Tibial artery (tissue), 4 donors: ENCODE results near the gene CELSR3.

Source experiments
- DNase-seq, 2 donors: peaks; one replicate each; pipeline ENCODE4 v3.0.0-alpha.2; 2019
- H3K27ac ChIP-seq, 2 donors: fragments of 200-600 bp; sonication (generic) in 1 of 2; 1 replicate in 1 of 2; 2 replicates in 1 of 2; pipeline ENCODE4 v1.5.1; 2018 to 2019; ENCODE audit warnings: mild to moderate bottlenecking in 1 of 2
- H3K27me3 ChIP-seq, 2 donors: fragments of 200-600 bp; sonication (generic) in 1 of 2; one replicate each; pipeline versions ENCODE4 v1.5.1 to v1.6.0; 2016 to 2019
- H3K36me3 ChIP-seq, 3 donors: fragments of 200-600 bp; sonication (generic) in 2 of 3; one replicate each; pipeline ENCODE4 v1.5.1; 2016 to 2019; ENCODE audit warnings: mild to moderate bottlenecking in 2 of 3
- H3K4me1 ChIP-seq, 4 donors: fragments of 200-600 bp; sonication (generic) in 2 of 4; 1 replicate in 3 of 4; 2 replicates in 1 of 4; pipeline ENCODE4 v1.5.1; 2016 to 2019
- H3K4me3 ChIP-seq, 2 donors: fragments of 200-600 bp; sonication (generic) in 1 of 2; 1 replicate in 1 of 2; 2 replicates in 1 of 2; pipeline ENCODE4 v1.5.1; 2018 to 2019; ENCODE audit warnings: mild to moderate bottlenecking in 2 of 2
- H3K9me3 ChIP-seq, 3 donors: fragments of 200-600 bp; sonication (generic) in 1 of 3; one replicate each; pipeline ENCODE4 v1.5.1; 2016 to 2019
- CTCF ChIP-seq, 2 experiments: fragments of 200-600 bp in 1 of 2; fragments of 450-650 bp in 1 of 2; IDR thresholded peaks; one replicate each; pipeline ENCODE4 v1.5.1; 2017 to 2019; ENCODE audit warnings: antibody characterized with exemption in 2 of 2, mild to moderate bottlenecking in 1 of 2, moderate library complexity in 1 of 2
- intact Hi-C: fragments of 100-400 bp; cut with DNase I; formaldehyde crosslinking; loops from one replicate; pipeline ENCODE4 v1.15.0; 2023; ENCODE audit warnings: low total_unique reads

Gene CELSR3

DNA sequence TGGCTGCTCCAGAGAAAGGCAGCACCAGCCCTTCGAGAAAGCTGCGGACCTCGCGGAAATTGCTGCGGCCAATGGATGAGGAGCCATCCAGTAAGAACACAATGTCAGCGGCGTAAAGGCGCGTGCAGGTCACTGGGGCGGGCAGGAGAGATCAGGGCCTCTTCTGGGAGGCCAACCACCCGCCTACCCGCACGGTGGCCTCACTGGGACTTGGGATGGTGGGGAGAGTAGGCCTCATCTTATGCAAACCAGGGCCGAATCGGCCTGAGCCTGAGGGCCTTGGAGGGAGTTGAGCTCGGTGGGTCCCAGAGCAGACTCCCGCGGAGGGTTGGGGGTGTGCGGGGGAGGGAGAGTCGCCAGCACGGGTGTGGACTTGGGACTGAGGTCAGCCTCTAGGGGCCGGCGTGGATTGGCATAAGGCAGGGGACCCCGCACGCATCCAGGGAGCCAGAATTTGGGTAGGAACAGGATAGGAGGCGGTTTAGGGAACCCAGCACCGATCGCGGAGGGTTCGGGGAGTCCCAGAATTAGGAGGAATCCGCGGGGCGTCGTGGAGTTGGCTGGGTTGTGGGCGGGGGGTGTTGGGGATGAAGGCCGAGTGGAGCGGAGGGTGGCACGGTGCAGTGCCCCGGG is 68.2 kb downstream of the CELSR3 start:
- no peak for DNase-seq
- Histone ChIP-seq H3K27me3 (peaks cover 0 to 6% of the 10 kb centered on the region in 2 donors), H3K4me1 (peaks cover 5 to 55% (median 49%) of the 10 kb centered on the region in 4 donors), H3K4me3 (peak overlapping the region; percentile 43 to 55), H3K36me3 (peaks cover 6 to 20% (median 11%) of the 10 kb centered on the region in 3 donors), H3K27ac (peak overlapping the region in 1 of 2 donors; percentile 90), H3K9me3 (no peaks in the 10 kb centered on the region)
- intact Hi-C loops = loop anchor here (5.0 kb wide), 1 partner anchor 37 kb away; the partner anchor contains the start of gene PFKFB4
- TF ChIP-seq CTCF (IDR thresholded peaks at IDR 0.05) = no peak

GRCh38 chr3:48593337-48593736 is 69.3 kb downstream of the CELSR3 start:
- Histone ChIP-seq H3K27ac (no peak overlapping the region), H3K4me1 (peaks cover 0 to 43% (median 37%) of the 10 kb centered on the region in 4 donors), H3K9me3 (no peaks in the 10 kb centered on the region), H3K27me3 (peaks cover 0 to 6% of the 10 kb centered on the region in 2 donors), H3K36me3 (peaks cover 0 to 22% (median 0%) of the 10 kb centered on the region in 3 donors), H3K4me3 (no peak overlapping the region)
- DNase-seq = no peak
- no peak for TF ChIP-seq CTCF (IDR thresholded peaks at IDR 0.05)
- intact Hi-C loops = loop anchor here (5.0 kb wide), 1 partner anchor 36 kb away; the partner anchor contains the start of gene PFKFB4

- Histone ChIP-seq H3K4me3 (no peak overlapping the region), H3K4me1 (peaks cover 0 to 35% (median 30%) of the 10 kb centered on the region in 4 donors), H3K9me3 (no peaks in the 10 kb centered on the region), H3K27ac (no peak overlapping the region), H3K36me3 (peaks cover 0 to 22% (median 0%) of the 10 kb centered on the region in 3 donors), H3K27me3 (peaks cover 0 to 6% of the 10 kb centered on the region in 2 donors)
- no peak for DNase-seq
- intact Hi-C loops = loop anchor here (5.0 kb wide), 1 partner anchor 35 kb away; the partner anchor contains the start of gene PFKFB4
- TF ChIP-seq CTCF (IDR thresholded peaks at IDR 0.05) = no peak
These were observed 70.1 kb downstream of the CELSR3 start for GRCh38 chr3:48592519-48593087.

DNA sequence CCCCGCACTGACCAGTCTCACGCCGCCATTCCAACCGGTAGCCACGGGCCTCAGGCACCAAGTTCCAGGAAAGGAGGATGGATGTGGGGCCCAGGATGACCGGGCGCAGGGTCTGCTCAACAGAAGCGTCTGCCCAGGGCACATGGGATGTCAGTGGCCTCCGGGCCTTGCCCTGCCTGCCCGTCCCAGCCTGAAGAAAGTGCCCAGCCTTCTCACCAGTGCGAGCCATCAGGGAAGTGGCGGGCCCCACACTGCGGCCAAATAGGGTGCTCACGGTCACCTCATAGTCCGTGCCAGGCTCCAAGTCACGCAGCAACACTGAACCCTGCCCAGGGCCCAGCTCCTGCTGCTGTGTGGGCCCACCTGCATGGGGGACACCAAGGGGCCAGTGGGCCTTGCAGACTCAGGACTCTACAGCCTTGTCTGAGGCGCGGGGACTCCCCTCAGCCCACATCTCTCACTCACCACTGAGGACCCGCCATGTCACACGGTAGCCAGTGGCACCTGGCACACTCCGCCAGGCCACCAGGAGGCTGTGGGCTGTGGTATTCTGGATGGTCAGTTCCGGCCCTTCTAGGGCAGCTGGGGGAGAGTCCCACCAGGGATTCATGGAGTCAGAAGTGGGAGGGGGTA is 70.7 kb downstream of the CELSR3 start:
- Histone ChIP-seq H3K36me3 (peaks cover 0 to 24% (median 0%) of the 10 kb centered on the region in 3 donors), H3K9me3 (no peaks in the 10 kb centered on the region), H3K27me3 (peaks cover 0 to 6% of the 10 kb centered on the region in 2 donors), H3K27ac (no peak overlapping the region), H3K4me3 (no peak overlapping the region), H3K4me1 (peaks cover 0 to 29% (median 25%) of the 10 kb centered on the region in 4 donors)
- no peak for DNase-seq
- TF ChIP-seq CTCF (IDR thresholded peaks at IDR 0.05) = no peak
- intact Hi-C loops = loop anchor here (5.0 kb wide), 1 partner anchor 35 kb away; the partner anchor contains the start of gene PFKFB4

- TF ChIP-seq CTCF (IDR thresholded peaks at IDR 0.05) = no peak
- Histone ChIP-seq H3K4me1 (peaks cover 0 to 24% (median 22%) of the 10 kb centered on the region in 4 donors), H3K27me3 (peaks cover 0 to 6% of the 10 kb centered on the region in 2 donors), H3K9me3 (no peaks in the 10 kb centered on the region), H3K4me3 (no peak overlapping the region), H3K27ac (no peak overlapping the region), H3K36me3 (peaks cover 0 to 30% (median 0%) of the 10 kb centered on the region in 3 donors)
- DNase-seq = no peak
- intact Hi-C loops = loop anchor here (5.0 kb wide), 1 partner anchor 34 kb away; the partner anchor contains the start of gene PFKFB4
These were observed 71.2 kb downstream of the CELSR3 start for GRCh38 chr3:48591436-48591835.
